ENCODE measurements around the gene KRTAP3-1.
"Not testable (repeated sequence)": the region's sequence is repeated elsewhere in the genome, so short reads cannot be mapped to it uniquely, and the experiment has no call there.

- TF ChIP-seq, protein P1, sequence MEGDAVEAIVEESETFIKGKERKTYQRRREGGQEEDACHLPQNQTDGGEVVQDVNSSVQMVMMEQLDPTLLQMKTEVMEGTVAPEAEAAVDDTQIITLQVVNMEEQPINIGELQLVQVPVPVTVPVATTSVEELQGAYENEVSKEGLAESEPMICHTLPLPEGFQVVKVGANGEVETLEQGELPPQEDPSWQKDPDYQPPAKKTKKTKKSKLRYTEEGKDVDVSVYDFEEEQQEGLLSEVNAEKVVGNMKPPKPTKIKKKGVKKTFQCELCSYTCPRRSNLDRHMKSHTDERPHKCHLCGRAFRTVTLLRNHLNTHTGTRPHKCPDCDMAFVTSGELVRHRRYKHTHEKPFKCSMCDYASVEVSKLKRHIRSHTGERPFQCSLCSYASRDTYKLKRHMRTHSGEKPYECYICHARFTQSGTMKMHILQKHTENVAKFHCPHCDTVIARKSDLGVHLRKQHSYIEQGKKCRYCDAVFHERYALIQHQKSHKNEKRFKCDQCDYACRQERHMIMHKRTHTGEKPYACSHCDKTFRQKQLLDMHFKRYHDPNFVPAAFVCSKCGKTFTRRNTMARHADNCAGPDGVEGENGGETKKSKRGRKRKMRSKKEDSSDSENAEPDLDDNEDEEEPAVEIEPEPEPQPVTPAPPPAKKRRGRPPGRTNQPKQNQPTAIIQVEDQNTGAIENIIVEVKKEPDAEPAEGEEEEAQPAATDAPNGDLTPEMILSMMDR (IDR thresholded peaks at IDR 0.05), result not testable (repeated sequence)
- TF ChIP-seq EP300, POLR2AphosphoS5, POLR2A (IDR thresholded peaks at IDR 0.05): not testable (repeated sequence)
Measured at GRCh38 chr17:41055130-41055529, 46.2 kb upstream of the KRTAP3-1 start, which contains the start of gene KRTAP2-2.

All from sigmoid colon (tissue), 4 donors.